PC-3 (cell line): ENCODE data around the gene UBTF. TPM values are rescaled to one million over a fixed set of nuclear protein-coding genes. Genes with fewer than 3 reads are reported as not detected.

Source experiments
- ATAC-seq: fragments of 200-7000 bp; cut with Tn5 transposase; 2 replicates; pipeline ENCODE4 v1.9.1; 2020; ENCODE audit warnings: mild to moderate bottlenecking, moderate library complexity
- BruUV-seq: library from RNA; stranded (reverse); fragments of 400-500 nt; replicated peaks from 2 replicates; lab custom pipeline; 2021; lab: Mats Ljungman, UMichigan
- CTCF ChIA-PET: fragments of 300-600 bp; sonication (Branson Sonifier 250); formaldehyde crosslinking; loops from one replicate; lab custom pipeline; 2022; ENCODE audit warnings: antibody characterized with exemption; lab: Charles Lee
- POLR2A ChIA-PET: fragments of 300-600 bp; sonication (Branson Sonifier 250); formaldehyde crosslinking; loops from one replicate; lab custom pipeline; 2022; ENCODE audit warnings: antibody characterized with exemption; ENCODE audit not compliant: unreplicated experiment; lab: Charles Lee
- DNase-seq: peaks from one replicate; pipeline ENCODE4 v3.0.0-alpha.2; 2015
- H2AFZ ChIP-seq: fragments of 300-600 bp; sonication (generic); 2 replicates; pipeline ENCODE4 v1.6.0; 2016; ENCODE audit warnings: antibody characterized with exemption, low read length
- H3F3A ChIP-seq: fragments of 300-600 bp; sonication (generic); one replicate; pipeline ENCODE4 v1.6.0; 2017; ENCODE audit warnings: antibody characterized with exemption, low read length, control low read depth, mild to moderate bottlenecking; ENCODE audit not compliant: unreplicated experiment
- H3K27ac ChIP-seq: fragments of 300-600 bp; sonication (generic); 2 replicates; pipeline ENCODE4 v1.5.1; 2016; ENCODE audit warnings: mild to moderate bottlenecking, low read length
- H3K27me3 ChIP-seq: fragments of 300-600 bp; sonication (generic); 2 replicates; pipeline ENCODE4 v1.6.1; 2016; ENCODE audit warnings: low read length, mixed read lengths
- H3K36me3 ChIP-seq: fragments of 300-600 bp; sonication (generic); 2 replicates; pipeline ENCODE4 v1.6.1; 2016; ENCODE audit warnings: low read depth, mixed run types, low read length, mixed read lengths
- H3K4me1 ChIP-seq: fragments of 300-600 bp; sonication (generic); 2 replicates; pipeline ENCODE4 v1.5.1; 2016; ENCODE audit warnings: low read length; ENCODE audit not compliant: insufficient read depth
- H3K4me2 ChIP-seq: fragments of 300-600 bp; sonication (generic); 2 replicates; pipeline ENCODE4 v1.6.0; 2016; ENCODE audit warnings: low read length
- H3K4me3 ChIP-seq: fragments of 300-600 bp; sonication (generic); 2 replicates; pipeline ENCODE4 v1.5.1; 2016; ENCODE audit warnings: mild to moderate bottlenecking, low read length, mixed read lengths
- H3K79me2 ChIP-seq: fragments of 300-600 bp; sonication (generic); 2 replicates; pipeline ENCODE4 v1.6.1; 2017; ENCODE audit warnings: low read length, mixed read lengths
- H3K9ac ChIP-seq: fragments of 300-600 bp; sonication (generic); 2 replicates; pipeline ENCODE4 v1.6.0; 2016; ENCODE audit warnings: mild to moderate bottlenecking, low read length
- H3K9me2 ChIP-seq: fragments of 300-600 bp; sonication (generic); replicated peaks from 2 replicates; pipeline ENCODE4 v1.6.1; 2016; ENCODE audit warnings: mixed run types, low read length, mixed read lengths
- H3K9me3 ChIP-seq: fragments of 300-600 bp; sonication (generic); 2 replicates; pipeline ENCODE4 v1.6.1; 2016; ENCODE audit warnings: low read length, mixed read lengths
- H4K20me1 ChIP-seq: fragments of 300-600 bp; sonication (generic); 2 replicates; pipeline ENCODE4 v1.6.1; 2016; ENCODE audit warnings: low read length, mixed read lengths
- EZH2 ChIP-seq: fragments of 300-600 bp; sonication (generic); IDR thresholded peaks from one replicate; pipeline ENCODE4 v1.6.1; 2017; ENCODE audit warnings: antibody characterized with exemption, mild to moderate bottlenecking, low read length; ENCODE audit not compliant: unreplicated experiment
- EZH2phosphoT487 ChIP-seq: fragments of 300-600 bp; sonication (generic); IDR thresholded peaks from 2 replicates; pipeline ENCODE4 v1.6.1; 2018; ENCODE audit warnings: mild to moderate bottlenecking, antibody characterized with exemption, low read length, borderline replicate concordance
- intact Hi-C: fragments of 100-400 bp; cut with micrococcal nuclease; formaldehyde crosslinking; loops from 2 replicates; pipeline ENCODE4 v1.9.0; 2023
- total RNA-seq: library from RNA; depleted of rRNA; stranded (reverse); fragments of >200 nt; gene quantifications from 2 replicates; pipeline ENCODE4 v1.2.3, GENCODE V29; 2014
- TF ChIP-seq, protein P1 (sequence below): fragments of 300-600 bp; sonication (generic); conservative IDR thresholded peaks from 2 replicates; pipeline ENCODE4 v1.5.1; 2017; ENCODE audit warnings: antibody characterized with exemption, low read depth, mild to moderate bottlenecking, low read length

The UBTF gene
- total RNA-seq, 1 experiment from 2014 or later = 139 TPM

DNA sequence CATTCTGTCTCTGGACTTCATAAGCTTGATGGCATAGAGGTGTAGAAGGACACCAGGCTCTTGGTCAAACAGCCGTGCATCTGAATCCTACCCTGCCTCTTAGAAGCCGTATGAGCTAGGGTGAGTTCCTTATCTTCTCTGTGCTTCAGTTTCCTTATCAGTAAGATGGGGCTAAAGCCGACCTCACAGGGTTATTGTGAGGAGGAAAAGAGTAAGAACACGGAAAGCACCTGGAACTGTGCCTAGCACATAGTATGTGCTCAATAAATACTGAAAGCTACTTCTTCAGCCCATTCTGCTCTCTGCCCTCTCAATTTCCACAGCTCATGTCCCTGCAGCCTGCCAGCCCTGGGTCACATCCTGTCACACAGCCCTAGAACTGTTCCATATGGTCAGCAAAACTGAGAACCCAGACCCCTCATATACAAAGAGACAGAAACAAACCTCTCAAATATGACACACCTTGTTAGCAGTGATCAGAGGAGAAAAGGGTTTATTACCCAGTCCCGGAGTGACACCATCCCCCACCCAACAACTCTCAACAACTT is 17.0 kb upstream of the UBTF start:
- Histone ChIP-seq H3K9me2 (no peaks in the 10 kb centered on the region), H3K4me3 (no peak overlapping the region), H3K36me3 (no peaks in the 10 kb centered on the region), H3K79me2 (no peaks in the 10 kb centered on the region), H2AFZ (no peak overlapping the region), H3K4me2 (no peak overlapping the region), H4K20me1 (no peaks in the 10 kb centered on the region), H3K4me1 (peaks cover 30% of the 10 kb centered on the region), H3K27me3 (no peaks in the 10 kb centered on the region), H3K9ac (no peak overlapping the region), H3F3A (no peaks in the 10 kb centered on the region), H3K27ac (peak overlapping the region; percentile 96), H3K9me3 (no peaks in the 10 kb centered on the region)
- no peak for DNase-seq
- TF ChIP-seq EZH2phosphoT487 (no peak), EZH2 (no peak)
- TF ChIP-seq, protein P1, sequence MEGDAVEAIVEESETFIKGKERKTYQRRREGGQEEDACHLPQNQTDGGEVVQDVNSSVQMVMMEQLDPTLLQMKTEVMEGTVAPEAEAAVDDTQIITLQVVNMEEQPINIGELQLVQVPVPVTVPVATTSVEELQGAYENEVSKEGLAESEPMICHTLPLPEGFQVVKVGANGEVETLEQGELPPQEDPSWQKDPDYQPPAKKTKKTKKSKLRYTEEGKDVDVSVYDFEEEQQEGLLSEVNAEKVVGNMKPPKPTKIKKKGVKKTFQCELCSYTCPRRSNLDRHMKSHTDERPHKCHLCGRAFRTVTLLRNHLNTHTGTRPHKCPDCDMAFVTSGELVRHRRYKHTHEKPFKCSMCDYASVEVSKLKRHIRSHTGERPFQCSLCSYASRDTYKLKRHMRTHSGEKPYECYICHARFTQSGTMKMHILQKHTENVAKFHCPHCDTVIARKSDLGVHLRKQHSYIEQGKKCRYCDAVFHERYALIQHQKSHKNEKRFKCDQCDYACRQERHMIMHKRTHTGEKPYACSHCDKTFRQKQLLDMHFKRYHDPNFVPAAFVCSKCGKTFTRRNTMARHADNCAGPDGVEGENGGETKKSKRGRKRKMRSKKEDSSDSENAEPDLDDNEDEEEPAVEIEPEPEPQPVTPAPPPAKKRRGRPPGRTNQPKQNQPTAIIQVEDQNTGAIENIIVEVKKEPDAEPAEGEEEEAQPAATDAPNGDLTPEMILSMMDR = no peak
- ChIA-PET POLR2A (no interaction called here), CTCF (no interaction called here)
- no TSS peak for BruUV-seq
- no peak for ATAC-seq
- intact Hi-C loops = no loop called here

DNA sequence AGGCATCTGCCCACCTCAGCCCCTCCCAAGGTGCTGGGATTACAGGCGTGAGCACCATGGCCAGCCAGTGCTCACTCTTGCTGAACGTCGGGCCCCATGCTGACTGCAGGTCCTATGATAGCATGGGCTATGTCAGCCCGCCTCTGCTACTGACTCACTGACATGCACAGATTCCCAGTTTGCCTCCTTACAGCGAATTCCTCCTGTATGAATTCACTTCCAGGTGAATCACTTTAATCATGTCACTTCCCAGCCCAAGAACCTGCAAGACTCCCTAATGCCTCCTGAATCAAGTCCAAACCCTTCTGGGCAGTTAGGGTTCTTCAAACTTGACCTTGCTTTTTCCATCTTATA is 16.1 kb upstream of the UBTF start:
- H3K9me3 ChIP-seq = no peaks in the 10 kb centered on the region
- H3K36me3 ChIP-seq = no peaks in the 10 kb centered on the region
- H3K27ac ChIP-seq = peak overlapping the region; percentile 96
- H3K9me2 ChIP-seq = no peaks in the 10 kb centered on the region
- peak; percentile 94 for ATAC-seq
- DNase-seq = peak; percentile 96
- H3K4me1 ChIP-seq = peaks cover 30% of the 10 kb centered on the region
- no peaks in the 10 kb centered on the region for H4K20me1 ChIP-seq
- no peaks in the 10 kb centered on the region for H3F3A ChIP-seq
- ChIA-PET CTCF (no interaction called here), POLR2A (no interaction called here)
- 0 out of 2 replicates have a peak overlapping the region, but pooled peaks have one; percentile 6 for H3K4me3 ChIP-seq
- intact Hi-C loops = no loop called here
- no TSS peak for BruUV-seq
- H2AFZ ChIP-seq = peak overlapping the region; percentile 7; the same call in 1 of the 2 replicates
- H3K9ac ChIP-seq = peak overlapping the region; percentile 85
- no peaks in the 10 kb centered on the region for H3K27me3 ChIP-seq
- TF ChIP-seq EZH2 (no peak), EZH2phosphoT487 (no peak)
- TF ChIP-seq, protein P1 = no peak
- H3K4me2 ChIP-seq = peak overlapping the region; percentile 68
- H3K79me2 ChIP-seq = no peaks in the 10 kb centered on the region

DNA sequence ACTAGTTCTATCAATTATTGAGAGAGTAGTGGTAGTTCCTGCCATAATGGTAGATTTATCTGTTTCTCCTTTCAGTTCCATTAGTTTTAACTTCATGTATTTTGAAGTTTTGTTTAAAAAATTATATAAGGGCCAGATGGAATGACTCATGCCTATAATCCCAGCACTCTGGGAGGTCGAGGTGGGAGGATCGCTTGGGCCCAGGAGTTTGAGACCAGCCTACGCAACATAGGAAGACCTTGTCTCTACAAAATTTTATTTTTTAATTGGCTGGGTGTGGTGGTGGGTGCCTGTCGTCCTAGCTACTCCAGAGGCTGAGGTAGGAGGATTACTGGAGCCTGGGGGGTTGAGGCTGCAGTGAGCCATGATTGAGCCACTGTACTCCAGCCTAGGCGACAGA is 14.1 kb upstream of the UBTF start:
- H3K79me2 ChIP-seq = no peaks in the 10 kb centered on the region
- H4K20me1 ChIP-seq = no peaks in the 10 kb centered on the region
- H3K9me3 ChIP-seq = no peaks in the 10 kb centered on the region
- DNase-seq (no peak), ATAC-seq (no peak)
- no peaks in the 10 kb centered on the region for H3F3A ChIP-seq
- peaks cover 30% of the 10 kb centered on the region for H3K4me1 ChIP-seq
- ChIA-PET CTCF (no interaction called here), POLR2A (no interaction called here)
- no peaks in the 10 kb centered on the region for H3K9me2 ChIP-seq
- H3K9ac ChIP-seq = no peak overlapping the region
- H3K27ac ChIP-seq = peak overlapping the region; percentile 96
- H3K36me3 ChIP-seq = no peaks in the 10 kb centered on the region
- intact Hi-C loops = no loop called here
- BruUV-seq = no TSS peak
- no peak overlapping the region for H3K4me3 ChIP-seq
- H3K27me3 ChIP-seq = no peaks in the 10 kb centered on the region
- no peak overlapping the region for H3K4me2 ChIP-seq
- no peak overlapping the region for H2AFZ ChIP-seq
- TF ChIP-seq, protein P1 = no peak
- TF ChIP-seq EZH2 (no peak), EZH2phosphoT487 (no peak)
